HL-60 (cell line): ENCODE results near the gene RAMP3.

ENCODE experiments used
- CTCF ChIP-seq: IDR thresholded peaks from one replicate; pipeline ENCODE4 v1.5.1; 2011; ENCODE audit warnings: low read length, control low read depth, inconsistent platforms; ENCODE audit not compliant: insufficient read depth
- GABPA ChIP-seq: IDR thresholded peaks from 2 replicates; pipeline ENCODE4 v1.6.1; 2012; ENCODE audit warnings: low read depth
- POLR2AphosphoS5 ChIP-seq: IDR thresholded peaks from 2 replicates; pipeline ENCODE4 v1.6.1; 2012; ENCODE audit warnings: low read depth
- TF ChIP-seq, protein P1 (sequence below): IDR thresholded peaks from 2 replicates; pipeline ENCODE4 v1.6.1; 2012; ENCODE audit warnings: low read depth; ENCODE audit not compliant: insufficient replicate concordance

GRCh38 chr7:45233249-45233775, 75.7 kb downstream of the RAMP3 start:
- TF ChIP-seq CTCF = no peak
- TF ChIP-seq, protein P1, sequence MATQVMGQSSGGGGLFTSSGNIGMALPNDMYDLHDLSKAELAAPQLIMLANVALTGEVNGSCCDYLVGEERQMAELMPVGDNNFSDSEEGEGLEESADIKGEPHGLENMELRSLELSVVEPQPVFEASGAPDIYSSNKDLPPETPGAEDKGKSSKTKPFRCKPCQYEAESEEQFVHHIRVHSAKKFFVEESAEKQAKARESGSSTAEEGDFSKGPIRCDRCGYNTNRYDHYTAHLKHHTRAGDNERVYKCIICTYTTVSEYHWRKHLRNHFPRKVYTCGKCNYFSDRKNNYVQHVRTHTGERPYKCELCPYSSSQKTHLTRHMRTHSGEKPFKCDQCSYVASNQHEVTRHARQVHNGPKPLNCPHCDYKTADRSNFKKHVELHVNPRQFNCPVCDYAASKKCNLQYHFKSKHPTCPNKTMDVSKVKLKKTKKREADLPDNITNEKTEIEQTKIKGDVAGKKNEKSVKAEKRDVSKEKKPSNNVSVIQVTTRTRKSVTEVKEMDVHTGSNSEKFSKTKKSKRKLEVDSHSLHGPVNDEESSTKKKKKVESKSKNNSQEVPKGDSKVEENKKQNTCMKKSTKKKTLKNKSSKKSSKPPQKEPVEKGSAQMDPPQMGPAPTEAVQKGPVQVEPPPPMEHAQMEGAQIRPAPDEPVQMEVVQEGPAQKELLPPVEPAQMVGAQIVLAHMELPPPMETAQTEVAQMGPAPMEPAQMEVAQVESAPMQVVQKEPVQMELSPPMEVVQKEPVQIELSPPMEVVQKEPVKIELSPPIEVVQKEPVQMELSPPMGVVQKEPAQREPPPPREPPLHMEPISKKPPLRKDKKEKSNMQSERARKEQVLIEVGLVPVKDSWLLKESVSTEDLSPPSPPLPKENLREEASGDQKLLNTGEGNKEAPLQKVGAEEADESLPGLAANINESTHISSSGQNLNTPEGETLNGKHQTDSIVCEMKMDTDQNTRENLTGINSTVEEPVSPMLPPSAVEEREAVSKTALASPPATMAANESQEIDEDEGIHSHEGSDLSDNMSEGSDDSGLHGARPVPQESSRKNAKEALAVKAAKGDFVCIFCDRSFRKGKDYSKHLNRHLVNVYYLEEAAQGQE = no peak
- TF ChIP-seq GABPA = no peak
- TF ChIP-seq POLR2AphosphoS5 = no peak
